Nephron (organoid): ENCODE results near the gene HS3ST3B1.

Experiments used
- H3K27ac Mint-ChIP-seq, 3 experiments: 2 replicates each; pipeline ENCODE4 v1.8.0; 2020; ENCODE audit warnings: mixed read lengths in 3 of 3, mild to moderate bottlenecking in 2 of 3, moderate library complexity in 1 of 3
- H3K27me3 Mint-ChIP-seq: 2 replicates; pipeline ENCODE4 v1.8.0; 2021; ENCODE audit warnings: low read depth, mild to moderate bottlenecking, moderate library complexity, mixed read lengths
- H3K36me3 Mint-ChIP-seq: 2 replicates; pipeline ENCODE4 v1.8.0; 2020; ENCODE audit warnings: low read depth, mixed read lengths
- H3K4me1 Mint-ChIP-seq: 2 replicates; pipeline ENCODE4 v1.8.0; 2020; ENCODE audit warnings: mixed read lengths
- H3K4me3 Mint-ChIP-seq, 3 experiments: 2 replicates each; pipeline ENCODE4 v1.8.0; 2020; ENCODE audit warnings: mild to moderate bottlenecking in 3 of 3, mixed read lengths in 3 of 3, moderate library complexity in 2 of 3
- H3K9me3 Mint-ChIP-seq: 2 replicates; pipeline ENCODE4 v1.8.0; 2020; ENCODE audit warnings: mixed read lengths
- TF ChIP-seq, protein P1 (sequence below), 3 experiments: fragments of 200-600 bp; sonication (generic); IDR thresholded peaks; one replicate each; pipeline ENCODE4 v1.5.0; 2021; ENCODE audit warnings: antibody characterized with exemption in 3 of 3; ENCODE audit not compliant: unreplicated experiment in 3 of 3

HS3ST3B1 gene

DNA sequence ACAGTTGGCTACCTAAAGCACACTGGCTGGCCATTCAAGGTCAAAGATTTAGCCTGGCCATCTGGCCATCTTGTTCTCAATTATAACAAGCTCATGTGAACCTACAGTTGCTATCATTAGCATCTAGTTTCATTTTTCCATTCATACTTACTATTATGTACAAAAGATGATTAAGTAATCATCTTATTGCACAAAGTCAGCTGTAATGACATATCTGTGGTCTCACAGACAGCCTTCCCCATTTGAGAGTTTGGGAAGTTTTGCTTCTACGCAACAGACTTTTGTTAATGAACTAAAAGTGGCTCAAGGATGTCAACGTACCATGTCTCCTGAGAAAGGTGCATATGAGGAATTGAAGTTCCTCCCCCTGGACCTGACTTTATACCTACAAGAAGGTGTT is 51.3 kb downstream of the HS3ST3B1 start:
- Mint-ChIP-seq H3K27ac (no peak overlapping the region), H3K4me1 (peaks cover 6% of the 10 kb centered on the region), H3K36me3 (peaks cover 17% of the 10 kb centered on the region), H3K4me3 (no peak overlapping the region), H3K27me3 (no peaks in the 10 kb centered on the region), H3K9me3 (no peaks in the 10 kb centered on the region)
- TF ChIP-seq, protein P1, sequence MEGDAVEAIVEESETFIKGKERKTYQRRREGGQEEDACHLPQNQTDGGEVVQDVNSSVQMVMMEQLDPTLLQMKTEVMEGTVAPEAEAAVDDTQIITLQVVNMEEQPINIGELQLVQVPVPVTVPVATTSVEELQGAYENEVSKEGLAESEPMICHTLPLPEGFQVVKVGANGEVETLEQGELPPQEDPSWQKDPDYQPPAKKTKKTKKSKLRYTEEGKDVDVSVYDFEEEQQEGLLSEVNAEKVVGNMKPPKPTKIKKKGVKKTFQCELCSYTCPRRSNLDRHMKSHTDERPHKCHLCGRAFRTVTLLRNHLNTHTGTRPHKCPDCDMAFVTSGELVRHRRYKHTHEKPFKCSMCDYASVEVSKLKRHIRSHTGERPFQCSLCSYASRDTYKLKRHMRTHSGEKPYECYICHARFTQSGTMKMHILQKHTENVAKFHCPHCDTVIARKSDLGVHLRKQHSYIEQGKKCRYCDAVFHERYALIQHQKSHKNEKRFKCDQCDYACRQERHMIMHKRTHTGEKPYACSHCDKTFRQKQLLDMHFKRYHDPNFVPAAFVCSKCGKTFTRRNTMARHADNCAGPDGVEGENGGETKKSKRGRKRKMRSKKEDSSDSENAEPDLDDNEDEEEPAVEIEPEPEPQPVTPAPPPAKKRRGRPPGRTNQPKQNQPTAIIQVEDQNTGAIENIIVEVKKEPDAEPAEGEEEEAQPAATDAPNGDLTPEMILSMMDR (IDR thresholded peaks at IDR 0.05; ENCODE audit: unreplicated experiment in 3 of 3), result no peak

DNA sequence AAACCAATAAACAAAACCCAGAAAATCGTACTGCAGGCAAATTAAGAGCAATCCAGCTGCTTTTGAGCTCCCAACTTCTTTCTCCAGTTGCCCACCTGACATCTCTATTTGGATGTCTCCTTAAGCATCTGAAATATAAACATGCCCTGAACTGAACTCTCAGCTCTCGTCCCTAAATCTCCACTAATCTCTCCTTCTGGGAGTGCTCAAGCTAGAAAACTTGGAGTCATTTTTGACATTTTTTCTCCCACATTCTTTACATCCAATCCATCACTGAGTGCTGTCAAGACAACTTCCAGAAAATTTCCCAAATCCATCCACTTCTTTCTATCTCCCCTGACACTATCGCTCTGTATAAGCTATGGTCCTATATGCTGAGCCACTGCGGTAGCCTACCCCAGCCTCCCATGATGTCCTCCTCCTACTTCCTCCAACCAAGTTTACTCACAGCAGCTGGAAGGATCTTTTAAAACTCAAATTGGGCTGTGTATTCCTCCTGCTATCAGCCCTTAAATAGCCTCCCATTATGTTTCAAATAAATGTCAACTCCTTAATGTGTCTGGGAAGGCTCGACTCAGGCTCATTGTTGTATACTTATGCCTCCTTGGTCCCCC is 53.1 kb downstream of the HS3ST3B1 start:
- Mint-ChIP-seq H3K27me3 (no peaks in the 10 kb centered on the region), H3K36me3 (peaks cover 7% of the 10 kb centered on the region), H3K27ac (no peak overlapping the region)

DNA sequence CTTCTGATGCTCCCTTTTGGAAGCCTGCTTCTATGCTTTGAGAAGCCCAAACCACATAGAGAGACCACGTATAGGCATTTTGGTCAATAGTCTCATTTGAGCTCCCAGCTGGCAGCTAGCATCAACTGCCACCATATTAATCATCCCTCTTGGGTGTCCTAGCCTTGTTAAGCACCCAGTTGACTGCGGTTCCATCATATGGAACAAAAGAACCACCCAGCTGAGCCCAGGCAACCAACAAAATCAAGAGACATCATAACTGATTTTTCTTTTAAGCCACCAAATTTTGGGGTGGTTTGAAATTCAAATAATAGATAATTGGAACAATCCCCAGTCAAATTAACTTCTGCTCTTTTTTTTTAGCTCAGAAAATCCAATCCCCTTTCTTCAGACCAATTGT is 53.9 kb downstream of the HS3ST3B1 start:
- Mint-ChIP-seq H3K36me3 (peaks cover 6% of the 10 kb centered on the region), H3K9me3 (no peaks in the 10 kb centered on the region), H3K27ac (no peak overlapping the region), H3K27me3 (peaks cover 3% of the 10 kb centered on the region), H3K4me3 (no peak overlapping the region), H3K4me1 (peaks cover 6% of the 10 kb centered on the region)
- TF ChIP-seq, protein P1 (IDR thresholded peaks at IDR 0.05; ENCODE audit: unreplicated experiment in 3 of 3), result no peak

More for the DNA sequence above, 53.1 kb downstream of the HS3ST3B1 start:
- Mint-ChIP-seq H3K4me1 (peaks cover 6% of the 10 kb centered on the region), H3K9me3 (no peaks in the 10 kb centered on the region), H3K4me3 (no peak overlapping the region)
- TF ChIP-seq, protein P1 (IDR thresholded peaks at IDR 0.05; ENCODE audit: unreplicated experiment in 3 of 3), result no peak

DNA sequence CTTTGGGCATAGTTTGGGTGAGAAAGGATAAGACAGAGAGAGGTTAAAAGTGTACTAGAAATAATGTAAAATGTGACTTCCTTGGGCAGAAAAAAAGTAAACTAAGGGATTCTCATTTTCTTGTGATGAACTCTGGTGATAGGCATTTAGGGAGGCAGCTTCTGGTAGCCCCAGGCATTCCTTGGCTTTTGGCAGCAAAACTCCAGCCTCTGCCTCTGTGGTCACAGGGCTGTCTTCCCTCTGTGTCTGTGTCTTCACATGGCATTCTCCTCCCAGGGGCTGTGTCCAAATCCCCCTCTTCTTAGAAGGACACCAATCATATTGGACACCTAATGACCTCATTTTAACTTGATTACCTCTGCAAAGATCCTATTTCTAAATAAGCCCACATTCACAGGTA is 54.7 kb downstream of the HS3ST3B1 start:
- peaks cover 4% of the 10 kb centered on the region for H3K27me3 Mint-ChIP-seq
- H3K4me3 Mint-ChIP-seq, result no peak overlapping the region
- TF ChIP-seq, protein P1 (IDR thresholded peaks at IDR 0.05; ENCODE audit: unreplicated experiment in 3 of 3), result no peak
- peaks cover 6% of the 10 kb centered on the region for H3K4me1 Mint-ChIP-seq
- H3K36me3 Mint-ChIP-seq, result no peaks in the 10 kb centered on the region
- no peaks in the 10 kb centered on the region for H3K9me3 Mint-ChIP-seq
- no peak overlapping the region for H3K27ac Mint-ChIP-seq

DNA sequence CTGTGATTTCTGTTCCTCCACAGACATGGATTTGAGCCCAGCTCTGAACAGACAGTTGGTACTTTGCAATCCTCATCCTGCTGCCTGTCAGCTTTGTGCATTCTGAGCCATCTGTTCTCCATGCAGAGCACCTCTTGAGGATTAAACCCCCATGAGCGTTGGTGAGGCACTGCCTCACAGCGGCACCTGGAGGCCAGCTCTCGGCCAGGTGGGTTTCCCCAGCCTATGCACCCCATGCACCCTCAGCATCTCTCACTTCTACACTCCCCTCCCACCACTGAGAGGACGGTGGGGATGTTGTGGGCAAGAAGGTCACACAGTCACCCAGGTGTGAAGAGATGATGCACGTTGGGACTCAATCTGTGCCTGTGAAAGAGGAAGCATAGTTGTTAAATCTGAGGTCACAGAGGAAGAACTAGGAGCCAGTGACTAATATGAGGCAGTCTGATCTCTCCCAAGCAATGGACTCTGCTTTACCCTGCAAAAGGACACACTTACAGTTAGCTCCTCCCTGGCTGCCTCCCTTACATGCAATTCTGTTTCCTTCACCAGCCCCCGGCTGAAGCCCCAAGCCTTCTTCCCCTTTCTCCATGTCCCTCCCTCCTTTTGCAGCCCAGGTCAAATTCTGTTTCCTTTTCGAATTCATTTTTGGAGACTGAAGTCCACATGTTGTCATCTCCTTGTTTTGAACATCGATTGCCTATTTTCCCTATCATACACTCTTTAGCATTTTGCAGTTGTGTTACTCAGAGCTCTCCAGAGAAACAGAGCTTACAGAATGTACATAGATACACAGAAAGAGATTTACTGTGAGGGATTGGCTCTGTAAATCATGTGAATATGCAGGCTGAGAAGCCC is 58.5 kb downstream of the HS3ST3B1 start:
- H3K4me3 Mint-ChIP-seq, result no peak overlapping the region
- peaks cover 4% of the 10 kb centered on the region for H3K27me3 Mint-ChIP-seq
- H3K36me3 Mint-ChIP-seq, result no peaks in the 10 kb centered on the region
- TF ChIP-seq, protein P1 (IDR thresholded peaks at IDR 0.05; ENCODE audit: unreplicated experiment in 3 of 3), result no peak
- H3K9me3 Mint-ChIP-seq, result no peaks in the 10 kb centered on the region
- H3K4me1 Mint-ChIP-seq, result no peaks in the 10 kb centered on the region
- no peak overlapping the region for H3K27ac Mint-ChIP-seq
